Activated B cell treated with CpG ODN at 0.5 μM for 24 hours (primary cell): ENCODE measurements around the gene TCF7L2. TPM values are rescaled to one million over a fixed set of nuclear protein-coding genes. Genes with fewer than 3 reads are reported as not detected.

Experiments used
- ATAC-seq: fragments of 200-7000 bp; cut with Tn5 transposase; one replicate; pipeline ENCODE4 v1.10.0; 2021; ENCODE audit warnings: low read depth, mild to moderate bottlenecking, moderate library complexity
- CTCF ChIA-PET: fragments of 350-600 bp; sonication (Branson Sonifier 250); formaldehyde crosslinking; loops from one replicate; lab custom pipeline; 2021; ENCODE audit warnings: antibody characterized with exemption; lab: Charles Lee
- POLR2A ChIA-PET: fragments of 350-600 bp; sonication (Branson Sonifier 250); formaldehyde crosslinking; loops from one replicate; lab custom pipeline; 2021; ENCODE audit warnings: antibody characterized with exemption; lab: Charles Lee
- DNase-seq: peaks from one replicate; pipeline ENCODE4 v3.0.0; 2022
- H3K27ac Mint-ChIP-seq: one replicate; pipeline ENCODE4 v1.8.0; 2020; ENCODE audit warnings: mixed read lengths
- H3K27me3 Mint-ChIP-seq: one replicate; pipeline ENCODE4 v1.8.0; 2021; ENCODE audit warnings: mixed read lengths
- H3K36me3 Mint-ChIP-seq: one replicate; pipeline ENCODE4 v1.8.0; 2021; ENCODE audit warnings: low read depth, mixed read lengths
- H3K4me1 Mint-ChIP-seq: one replicate; pipeline ENCODE4 v1.8.0; 2021; ENCODE audit warnings: mixed read lengths
- H3K4me3 Mint-ChIP-seq: one replicate; pipeline ENCODE4 v1.8.0; 2020; ENCODE audit warnings: mild to moderate bottlenecking, mixed read lengths
- H3K9me3 Mint-ChIP-seq: one replicate; pipeline ENCODE4 v1.8.0; 2020; ENCODE audit warnings: mixed read lengths
- intact Hi-C: fragments of 100-400 bp; cut with micrococcal nuclease; formaldehyde crosslinking; loops from one replicate; pipeline ENCODE4 v1.15.1; 2024
- total RNA-seq: library from RNA; stranded (reverse); gene quantifications from 2 replicates; pipeline ENCODE4 v1.2.3, GENCODE V29; 2022
- TF ChIP-seq, protein P1 (sequence below): fragments of 200-600 bp; IDR thresholded peaks from one replicate; pipeline ENCODE4 v1.8.0; 2022; ENCODE audit warnings: antibody characterized with exemption, mild to moderate bottlenecking

The TCF7L2 gene
- total RNA-seq, 1 donor from 2014 or later = 2.2 TPM

DNA sequence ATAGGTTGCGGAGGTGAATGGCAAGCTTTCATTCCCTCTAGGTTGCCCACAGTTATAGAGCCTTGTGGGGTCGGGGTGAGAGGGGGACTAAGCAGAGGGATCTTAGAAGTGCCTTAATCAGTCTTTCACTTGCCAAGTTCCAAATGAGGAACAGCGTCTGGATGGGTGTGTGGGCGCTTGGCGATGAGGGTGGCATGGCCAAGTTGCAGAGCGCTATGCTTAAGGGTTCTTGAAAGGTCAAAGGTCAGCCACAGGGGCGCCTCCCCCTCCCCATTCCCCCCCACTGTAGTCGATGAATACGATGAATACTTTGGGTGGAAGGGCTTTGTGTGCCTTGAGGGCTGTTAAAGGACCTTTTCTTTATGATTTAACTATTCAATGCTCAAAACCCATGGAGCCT is 185.0 kb downstream of the TCF7L2 start:
- intact Hi-C loops = no loop called here
- Mint-ChIP-seq H3K36me3 (no peaks in the 10 kb centered on the region), H3K4me3 (no peak overlapping the region), H3K27me3 (no peaks in the 10 kb centered on the region), H3K9me3 (no peaks in the 10 kb centered on the region), H3K27ac (no peak overlapping the region), H3K4me1 (no peaks in the 10 kb centered on the region)
- ChIA-PET CTCF (no interaction called here), POLR2A (no interaction called here)
- TF ChIP-seq, protein P1, sequence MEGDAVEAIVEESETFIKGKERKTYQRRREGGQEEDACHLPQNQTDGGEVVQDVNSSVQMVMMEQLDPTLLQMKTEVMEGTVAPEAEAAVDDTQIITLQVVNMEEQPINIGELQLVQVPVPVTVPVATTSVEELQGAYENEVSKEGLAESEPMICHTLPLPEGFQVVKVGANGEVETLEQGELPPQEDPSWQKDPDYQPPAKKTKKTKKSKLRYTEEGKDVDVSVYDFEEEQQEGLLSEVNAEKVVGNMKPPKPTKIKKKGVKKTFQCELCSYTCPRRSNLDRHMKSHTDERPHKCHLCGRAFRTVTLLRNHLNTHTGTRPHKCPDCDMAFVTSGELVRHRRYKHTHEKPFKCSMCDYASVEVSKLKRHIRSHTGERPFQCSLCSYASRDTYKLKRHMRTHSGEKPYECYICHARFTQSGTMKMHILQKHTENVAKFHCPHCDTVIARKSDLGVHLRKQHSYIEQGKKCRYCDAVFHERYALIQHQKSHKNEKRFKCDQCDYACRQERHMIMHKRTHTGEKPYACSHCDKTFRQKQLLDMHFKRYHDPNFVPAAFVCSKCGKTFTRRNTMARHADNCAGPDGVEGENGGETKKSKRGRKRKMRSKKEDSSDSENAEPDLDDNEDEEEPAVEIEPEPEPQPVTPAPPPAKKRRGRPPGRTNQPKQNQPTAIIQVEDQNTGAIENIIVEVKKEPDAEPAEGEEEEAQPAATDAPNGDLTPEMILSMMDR = no peak
- ATAC-seq (no peak), DNase-seq (no peak)

DNA sequence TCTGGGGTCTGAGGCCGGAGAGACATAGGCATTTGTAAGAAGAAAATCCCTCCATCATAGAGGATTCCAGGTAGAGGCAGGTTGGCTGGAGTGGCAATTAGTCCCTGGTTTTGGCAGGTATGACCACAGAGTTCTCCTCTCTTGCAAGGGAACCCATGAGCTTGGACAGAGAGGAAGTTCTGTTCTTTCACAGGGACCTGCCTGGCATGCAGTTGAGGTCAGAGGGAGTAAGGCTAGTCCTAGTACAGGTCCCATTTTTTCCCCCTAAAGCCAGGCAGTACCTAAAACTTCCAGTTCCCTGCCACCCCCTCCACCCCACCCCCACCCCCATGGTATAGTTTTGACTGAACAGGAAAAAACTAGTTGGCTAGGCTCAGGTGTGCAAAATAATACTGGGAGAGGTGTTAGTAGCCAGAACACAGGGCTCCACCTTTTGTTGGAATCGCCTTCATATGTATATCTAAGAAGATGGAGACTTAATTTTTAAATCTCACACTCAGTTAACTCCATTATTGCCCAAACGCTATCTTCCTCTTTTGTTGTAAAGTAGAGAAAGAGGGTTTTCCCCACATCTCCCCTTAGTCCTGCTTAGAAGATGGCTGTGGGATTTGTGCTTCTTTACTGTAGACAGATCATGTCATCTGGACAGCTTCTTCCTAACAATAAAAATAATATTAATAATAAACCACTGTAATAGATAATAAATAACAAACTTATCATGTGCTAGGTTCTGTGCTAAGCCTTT is 188.1 kb downstream of the TCF7L2 start:
- Mint-ChIP-seq H3K36me3 (no peaks in the 10 kb centered on the region), H3K27ac (no peak overlapping the region), H3K4me3 (no peak overlapping the region), H3K9me3 (no peaks in the 10 kb centered on the region), H3K27me3 (no peaks in the 10 kb centered on the region), H3K4me1 (no peaks in the 10 kb centered on the region)
- no peak for DNase-seq
- TF ChIP-seq, protein P1 = no peak
- CTCF ChIA-PET = no interaction called here
- POLR2A ChIA-PET = no interaction called here
- intact Hi-C loops = no loop called here
- ATAC-seq = no peak

DNA sequence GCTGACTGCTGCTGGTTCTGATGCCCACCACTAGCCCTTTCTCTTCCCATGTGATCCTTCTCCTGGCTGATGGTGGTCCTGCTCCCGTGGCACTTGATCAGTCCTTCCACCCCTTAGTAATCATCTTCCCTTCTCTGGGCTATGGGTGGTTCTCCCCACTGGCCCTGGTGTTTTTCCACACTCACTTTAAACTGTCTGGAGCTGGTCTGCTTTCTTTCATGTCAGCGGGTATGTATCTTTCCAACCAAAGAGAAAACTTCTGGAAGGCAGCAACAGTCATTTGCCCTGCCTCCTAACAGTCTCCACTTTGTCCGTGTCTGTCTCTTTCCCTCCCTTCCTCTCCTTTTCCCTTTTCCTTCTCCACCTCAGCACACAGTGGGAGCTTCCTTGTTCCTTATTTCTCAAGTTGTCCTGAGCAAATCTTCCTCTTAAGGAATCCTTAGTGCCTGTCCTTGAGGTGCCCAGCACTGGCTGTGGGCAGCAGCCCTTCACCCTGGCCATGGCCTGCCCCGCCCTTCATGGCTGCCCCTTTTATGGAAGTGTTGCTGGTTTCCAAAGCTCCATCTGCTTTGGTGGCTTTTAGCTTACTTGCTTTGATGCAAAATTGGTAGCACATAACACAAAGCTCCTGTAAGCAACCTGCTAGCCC is 189.0 kb downstream of the TCF7L2 start:
- ATAC-seq (no peak), DNase-seq (no peak)
- no peaks in the 10 kb centered on the region for H3K36me3 Mint-ChIP-seq
- H3K4me1 Mint-ChIP-seq = no peaks in the 10 kb centered on the region
- TF ChIP-seq, protein P1 = no peak
- CTCF ChIA-PET = no interaction called here
- no peaks in the 10 kb centered on the region for H3K27me3 Mint-ChIP-seq
- H3K27ac Mint-ChIP-seq = no peak overlapping the region
- H3K4me3 Mint-ChIP-seq = no peak overlapping the region
- intact Hi-C loops = no loop called here
- no peaks in the 10 kb centered on the region for H3K9me3 Mint-ChIP-seq
- POLR2A ChIA-PET = no interaction called here

DNA sequence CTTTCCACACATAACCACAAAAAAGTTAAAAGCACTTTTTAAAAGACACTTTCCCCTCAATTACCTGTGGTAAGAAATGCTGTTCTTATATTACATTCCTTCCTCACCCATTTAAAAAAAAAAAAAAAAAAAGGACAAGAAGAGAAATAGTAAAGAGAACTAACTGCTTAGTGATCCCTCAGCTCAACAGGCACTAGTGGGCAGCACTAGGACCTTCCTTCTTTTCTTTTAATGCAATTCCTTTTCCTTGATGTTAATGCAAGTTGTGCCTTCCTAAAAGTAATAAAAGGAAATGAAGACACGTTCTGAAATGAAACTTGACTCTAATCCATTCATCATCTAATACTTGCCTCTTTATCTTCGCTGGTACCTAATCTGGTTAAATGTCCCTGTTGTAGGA is 189.7 kb downstream of the TCF7L2 start:
- Mint-ChIP-seq H3K9me3 (no peaks in the 10 kb centered on the region), H3K36me3 (no peaks in the 10 kb centered on the region), H3K4me1 (no peaks in the 10 kb centered on the region), H3K27ac (no peak overlapping the region), H3K27me3 (no peaks in the 10 kb centered on the region), H3K4me3 (no peak overlapping the region)
- TF ChIP-seq, protein P1 = no peak
- intact Hi-C loops = no loop called here
- ATAC-seq = no peak
- POLR2A ChIA-PET = no interaction called here
- no peak for DNase-seq
- CTCF ChIA-PET = no interaction called here

DNA sequence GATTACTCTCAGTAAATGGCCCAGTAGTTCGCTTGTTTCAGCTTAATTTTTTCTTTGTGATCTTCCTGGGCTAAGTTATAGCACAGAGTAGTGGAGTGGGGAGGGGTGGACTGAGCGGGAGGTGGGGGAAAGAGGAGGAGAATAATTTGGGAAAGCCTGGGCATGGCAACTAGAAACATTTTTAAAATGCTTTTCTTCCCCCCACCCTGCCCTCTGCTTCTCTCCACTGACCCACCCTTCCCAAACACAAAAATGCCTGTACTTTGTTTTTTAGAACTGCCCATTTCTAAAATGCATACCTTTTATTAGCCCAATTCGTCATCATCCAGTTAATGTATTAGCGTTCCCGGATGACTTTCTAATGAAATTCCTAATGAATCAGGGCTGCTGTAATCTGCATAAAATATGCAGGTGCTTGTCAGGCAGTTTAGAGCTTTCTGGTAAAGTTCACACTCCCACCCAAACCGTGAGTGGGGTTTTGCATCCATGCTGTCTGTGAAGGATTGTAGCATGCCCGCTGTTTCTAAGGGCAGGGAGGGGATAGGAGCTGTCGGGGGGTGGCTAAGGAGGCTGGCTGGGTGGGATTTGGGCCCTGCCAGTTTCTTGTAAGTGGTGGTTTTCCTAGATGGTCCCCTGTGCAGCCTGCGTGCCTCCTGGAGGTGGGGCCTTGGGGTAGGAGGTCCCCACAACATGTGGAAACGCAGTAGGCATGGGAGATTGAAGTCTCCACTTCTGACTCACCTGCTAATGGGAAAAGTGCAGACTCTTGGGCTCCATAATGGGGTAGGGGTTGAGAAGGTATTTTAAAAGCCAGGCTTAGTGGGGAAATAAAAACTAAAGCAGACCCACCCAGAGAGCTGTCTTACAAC is 190.3 kb downstream of the TCF7L2 start:
- ATAC-seq (no peak), DNase-seq (no peak)
- no peaks in the 10 kb centered on the region for H3K27me3 Mint-ChIP-seq
- TF ChIP-seq, protein P1 = no peak
- ChIA-PET POLR2A (no interaction called here), CTCF (no interaction called here)
- no peaks in the 10 kb centered on the region for H3K36me3 Mint-ChIP-seq
- no peaks in the 10 kb centered on the region for H3K4me1 Mint-ChIP-seq
- H3K9me3 Mint-ChIP-seq = no peaks in the 10 kb centered on the region
- no peak overlapping the region for H3K27ac Mint-ChIP-seq
- H3K4me3 Mint-ChIP-seq = no peak overlapping the region
- intact Hi-C loops = no loop called here
